ENCODE data around the gene SPRED3. TPM values are rescaled to one million over a fixed set of nuclear protein-coding genes. Genes with fewer than 3 reads are reported as not detected.

SPRED3 gene
- total and polyA plus RNA-seq, 9 of the 15 experiments (the other 6 are each of a cell fraction or from before 2014, with no cell fraction given) = 0.05 to 1.3 (median 0.36) TPM

DNA sequence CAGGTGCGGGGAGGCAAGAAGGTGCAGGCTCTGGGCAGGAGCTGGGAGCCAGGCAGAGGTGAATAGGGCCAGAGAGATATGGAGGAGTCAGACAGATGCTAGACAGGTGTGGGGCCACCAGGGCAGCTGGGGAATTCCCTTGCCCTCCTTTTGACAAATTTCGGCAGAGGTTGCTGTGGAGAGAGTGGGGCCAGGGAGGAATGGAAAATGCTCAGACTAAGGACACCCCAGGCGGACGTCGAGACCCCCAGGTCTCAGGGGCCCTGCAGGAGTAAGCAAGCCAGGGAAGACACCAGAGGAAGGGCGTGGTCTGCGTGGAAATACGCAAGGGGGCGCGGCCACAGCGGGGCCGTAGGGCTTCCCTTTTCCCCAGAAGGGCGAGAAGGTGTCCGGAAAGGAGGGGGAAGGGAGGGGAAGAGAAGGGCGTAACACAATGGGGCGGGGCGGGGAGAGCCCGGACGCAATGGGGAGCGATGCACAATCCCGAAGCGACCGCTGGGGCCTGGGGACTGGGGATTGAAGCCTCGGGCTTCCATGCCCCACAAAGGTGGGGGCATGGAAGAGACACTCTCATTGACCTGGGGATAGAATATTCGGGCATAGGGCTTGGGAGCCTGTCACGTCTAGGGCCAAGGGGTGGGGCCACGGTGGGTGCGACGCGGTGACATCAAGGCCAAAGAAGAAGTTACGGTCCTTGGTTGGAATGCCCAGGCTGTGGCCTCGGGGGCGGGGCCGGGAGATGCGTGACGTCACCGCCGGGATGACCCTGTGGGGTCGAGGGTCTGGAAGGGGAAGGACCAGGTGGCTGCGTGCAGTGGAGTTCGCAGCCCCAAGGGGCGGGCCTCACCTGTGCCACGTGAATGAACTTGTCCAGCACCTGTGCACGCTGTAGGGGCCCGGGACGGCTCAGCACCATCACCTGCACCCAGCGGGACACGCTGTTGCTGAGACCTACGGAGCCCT lies 29.3 kb downstream of the SPRED3 start (continued):
- TF ChIP-seq ETV6 (IDR thresholded peaks at IDR 0.05; ENCODE audit: borderline replicate concordance in 1 of 2, low read depth in 2 of 2, low read length in 1 of 2) (peak in 1 of 2 experiments; percentile 72; a peak in 2 of 4 replicates), ETV6 (CRISPR knock-in tag; IDR thresholded peaks at IDR 0.05; ENCODE audit: borderline replicate concordance) (no peak), CHD4 (IDR thresholded peaks at IDR 0.05; ENCODE audit: insufficient read depth, insufficient replicate concordance, low read depth, low read length, poor library complexity, severe bottlenecking) (no peak), TRIM24 (IDR thresholded peaks at IDR 0.05) (0 out of 4 replicates have a peak, but pooled peaks of 1 of the 2 experiments have one; percentile 70), KDM4B (IDR thresholded peaks at IDR 0.05; ENCODE audit: borderline replicate concordance in 2 of 2, low read depth in 1 of 2) (0 out of 4 replicates have a peak, but pooled peaks of 1 of the 2 experiments have one; percentile 31), PTBP1 (IDR thresholded peaks at IDR 0.05; ENCODE audit: low read depth, low read length) (no peak), ZBTB1 (CRISPR knock-in tag; IDR thresholded peaks at IDR 0.05; ENCODE audit: borderline replicate concordance, low read depth) (no peak), STAT5A (IDR thresholded peaks at IDR 0.05; ENCODE audit: borderline replicate concordance, low read length) (peak; percentile 9; the same call in 1 of the 2 replicates), CHD2 (IDR thresholded peaks at IDR 0.05; ENCODE audit: low read depth, low read length) (peak; percentile 15; the same call in 1 of the 2 replicates), GABPB1 (CRISPR knock-in tag; IDR thresholded peaks at IDR 0.05) (peak; percentile 59), SMAD4 (CRISPR knock-in tag; conservative IDR thresholded peaks at IDR 0.05) (no peak), L3MBTL2 (IDR thresholded peaks at IDR 0.05) (peak; percentile 50; the same call in 1 of the 2 replicates), NCOA1 (IDR thresholded peaks at IDR 0.05; ENCODE audit: low read depth) (peak; percentile 73), RBFOX2 (IDR thresholded peaks at IDR 0.05; ENCODE audit: low read depth, low read length) (no peak), ZNF583 (CRISPR knock-in tag; IDR thresholded peaks at IDR 0.05) (no peak), YY1 (IDR thresholded peaks at IDR 0.05; ENCODE audit: borderline replicate concordance in 1 of 3, control insufficient read depth in 1 of 3, extremely low read depth in 1 of 3, insufficient read depth in 3 of 3, insufficient read length in 1 of 3, insufficient replicate concordance in 2 of 3, low read depth in 1 of 3, low read length in 2 of 3) (peak in 1 of 3 experiments; percentile 33), MYNN (IDR thresholded peaks at IDR 0.05) (no peak), MYNN (CRISPR knock-in tag; IDR thresholded peaks at IDR 0.05) (no peak), SMAD2 (IDR thresholded peaks at IDR 0.05; ENCODE audit: low read depth, low read length) (no peak), ZNF589 (CRISPR knock-in tag; IDR thresholded peaks at IDR 0.05; ENCODE audit: low read depth) (0 out of 2 replicates have a peak, but pooled peaks have one; percentile 37)
- TF ChIP-seq, protein P1, sequence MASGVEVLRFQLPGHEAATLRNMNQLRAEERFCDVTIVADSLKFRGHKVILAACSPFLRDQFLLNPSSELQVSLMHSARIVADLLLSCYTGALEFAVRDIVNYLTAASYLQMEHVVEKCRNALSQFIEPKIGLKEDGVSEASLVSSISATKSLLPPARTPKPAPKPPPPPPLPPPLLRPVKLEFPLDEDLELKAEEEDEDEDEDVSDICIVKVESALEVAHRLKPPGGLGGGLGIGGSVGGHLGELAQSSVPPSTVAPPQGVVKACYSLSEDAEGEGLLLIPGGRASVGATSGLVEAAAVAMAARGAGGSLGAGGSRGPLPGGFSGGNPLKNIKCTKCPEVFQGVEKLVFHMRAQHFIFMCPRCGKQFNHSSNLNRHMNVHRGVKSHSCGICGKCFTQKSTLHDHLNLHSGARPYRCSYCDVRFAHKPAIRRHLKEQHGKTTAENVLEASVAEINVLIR (CRISPR knock-in tag; IDR thresholded peaks at IDR 0.05) = 0 out of 2 replicates have a peak, but pooled peaks have one; percentile 25
- TF ChIP-seq, protein P2, sequence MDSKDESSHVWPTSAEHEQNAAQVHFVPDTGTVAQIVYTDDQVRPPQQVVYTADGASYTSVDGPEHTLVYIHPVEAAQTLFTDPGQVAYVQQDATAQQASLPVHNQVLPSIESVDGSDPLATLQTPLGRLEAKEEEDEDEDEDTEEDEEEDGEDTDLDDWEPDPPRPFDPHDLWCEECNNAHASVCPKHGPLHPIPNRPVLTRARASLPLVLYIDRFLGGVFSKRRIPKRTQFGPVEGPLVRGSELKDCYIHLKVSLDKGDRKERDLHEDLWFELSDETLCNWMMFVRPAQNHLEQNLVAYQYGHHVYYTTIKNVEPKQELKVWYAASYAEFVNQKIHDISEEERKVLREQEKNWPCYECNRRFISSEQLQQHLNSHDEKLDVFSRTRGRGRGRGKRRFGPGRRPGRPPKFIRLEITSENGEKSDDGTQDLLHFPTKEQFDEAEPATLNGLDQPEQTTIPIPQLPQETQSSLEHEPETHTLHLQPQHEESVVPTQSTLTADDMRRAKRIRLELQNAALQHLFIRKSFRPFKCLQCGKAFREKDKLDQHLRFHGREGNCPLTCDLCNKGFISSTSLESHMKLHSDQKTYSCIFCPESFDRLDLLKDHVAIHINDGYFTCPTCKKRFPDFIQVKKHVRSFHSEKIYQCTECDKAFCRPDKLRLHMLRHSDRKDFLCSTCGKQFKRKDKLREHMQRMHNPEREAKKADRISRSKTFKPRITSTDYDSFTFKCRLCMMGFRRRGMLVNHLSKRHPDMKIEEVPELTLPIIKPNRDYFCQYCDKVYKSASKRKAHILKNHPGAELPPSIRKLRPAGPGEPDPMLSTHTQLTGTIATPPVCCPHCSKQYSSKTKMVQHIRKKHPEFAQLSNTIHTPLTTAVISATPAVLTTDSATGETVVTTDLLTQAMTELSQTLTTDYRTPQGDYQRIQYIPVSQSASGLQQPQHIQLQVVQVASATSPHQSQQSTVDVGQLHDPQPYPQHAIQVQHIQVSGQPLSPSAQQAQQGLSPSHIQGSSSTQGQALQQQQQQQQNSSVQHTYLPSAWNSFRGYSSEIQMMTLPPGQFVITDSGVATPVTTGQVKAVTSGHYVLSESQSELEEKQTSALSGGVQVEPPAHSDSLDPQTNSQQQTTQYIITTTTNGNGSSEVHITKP (IDR thresholded peaks at IDR 0.05; ENCODE audit: partially characterized antibody) = peak; percentile 20
